Smooth muscle cell (in vitro differentiated cells): ENCODE measurements around the gene CHID1. TPM values are rescaled to one million over a fixed set of nuclear protein-coding genes. Genes with fewer than 3 reads are reported as not detected.
A peak's percentile ranks its signal among the peaks of the same experiment; 100 is the strongest.

ENCODE experiments used
- DNase-seq: peaks from one replicate; lab custom pipeline; 2025; ENCODE audit not compliant: unreplicated experiment; lab: John Stamatoyannopoulos, UW
- H2AFZ ChIP-seq: fragments of 200-600 bp; sonication (generic); 2 replicates; pipeline ENCODE4 v1.6.0; 2016; ENCODE audit warnings: antibody characterized with exemption, low read depth, mild to moderate bottlenecking
- H3F3A ChIP-seq: fragments of 200-600 bp; sonication (generic); 2 replicates; pipeline ENCODE4 v1.6.0; 2017; ENCODE audit warnings: antibody characterized with exemption, low read depth
- H3K27ac ChIP-seq: fragments of 200-600 bp; sonication (generic); 2 replicates; pipeline ENCODE4 v1.5.1; 2016; ENCODE audit warnings: low read depth, mild to moderate bottlenecking
- H3K27me3 ChIP-seq: fragments of 200-600 bp; sonication (generic); 2 replicates; pipeline ENCODE4 v1.6.1; 2016; ENCODE audit warnings: low read depth, mild to moderate bottlenecking
- H3K36me3 ChIP-seq: fragments of 200-600 bp; sonication (generic); 2 replicates; pipeline ENCODE4 v1.5.1; 2016; ENCODE audit warnings: low read depth
- H3K4me1 ChIP-seq: fragments of 200-600 bp; sonication (generic); 2 replicates; pipeline ENCODE4 v1.5.1; 2016; ENCODE audit warnings: low read depth
- H3K4me2 ChIP-seq: fragments of 200-600 bp; sonication (generic); 2 replicates; pipeline ENCODE4 v1.6.0; 2016; ENCODE audit warnings: mild to moderate bottlenecking
- H3K4me3 ChIP-seq: fragments of 200-600 bp; sonication (generic); 2 replicates; pipeline ENCODE4 v1.5.1; 2016; ENCODE audit warnings: mild to moderate bottlenecking
- H3K79me2 ChIP-seq: fragments of 200-600 bp; sonication (generic); 2 replicates; pipeline ENCODE4 v1.6.0; 2016; ENCODE audit warnings: low read depth, mild to moderate bottlenecking
- H3K9ac ChIP-seq: fragments of 200-600 bp; sonication (generic); 2 replicates; pipeline ENCODE4 v1.6.0; 2016; ENCODE audit warnings: low read depth
- H3K9me3 ChIP-seq: fragments of 200-600 bp; sonication (generic); replicated peaks from 2 replicates; pipeline ENCODE4 v1.5.1; 2016; ENCODE audit warnings: low read depth
- H4K20me1 ChIP-seq: fragments of 200-600 bp; sonication (generic); 2 replicates; pipeline ENCODE4 v1.6.0; 2016; ENCODE audit warnings: low read depth
- CTCF ChIP-seq: fragments of 200-600 bp; sonication (generic); IDR thresholded peaks from 2 replicates; pipeline ENCODE4 v1.5.1; 2017; ENCODE audit warnings: borderline replicate concordance, mild to moderate bottlenecking, antibody characterized with exemption; ENCODE audit not compliant: insufficient read depth, poor library complexity, severe bottlenecking
- WGBS: methylation state at CpG from one replicate; pipeline ENCODE4 v1.1.7; 2016; ENCODE audit warnings: low lambda C conversion rate; 5-methylcytosine and 5-hydroxymethylcytosine counted together
- polyA plus RNA-seq: library from polyadenylated mRNA; unstranded; fragments of >200 nt; fragmentation: Nextera tagmentation; extraction: Ambion mirVana; gene quantifications from 2 replicates; pipeline ENCODE4 v1.2.1, GENCODE V29; 2016
- small RNA-seq: library from RNA; depleted of rRNA; stranded (forward); fragments of <200 nt; gene quantifications from one replicate; pipeline ENCODE3, GENCODE V24; 2014
- total RNA-seq: library from RNA; depleted of rRNA; stranded (reverse); fragments of >200 nt; gene quantifications from 2 replicates; pipeline ENCODE4 v1.2.3, GENCODE V29; 2014

Gene CHID1
- total and polyA plus RNA-seq, 2 experiments from 2014 or later = 54.3 to 181 TPM

DNA sequence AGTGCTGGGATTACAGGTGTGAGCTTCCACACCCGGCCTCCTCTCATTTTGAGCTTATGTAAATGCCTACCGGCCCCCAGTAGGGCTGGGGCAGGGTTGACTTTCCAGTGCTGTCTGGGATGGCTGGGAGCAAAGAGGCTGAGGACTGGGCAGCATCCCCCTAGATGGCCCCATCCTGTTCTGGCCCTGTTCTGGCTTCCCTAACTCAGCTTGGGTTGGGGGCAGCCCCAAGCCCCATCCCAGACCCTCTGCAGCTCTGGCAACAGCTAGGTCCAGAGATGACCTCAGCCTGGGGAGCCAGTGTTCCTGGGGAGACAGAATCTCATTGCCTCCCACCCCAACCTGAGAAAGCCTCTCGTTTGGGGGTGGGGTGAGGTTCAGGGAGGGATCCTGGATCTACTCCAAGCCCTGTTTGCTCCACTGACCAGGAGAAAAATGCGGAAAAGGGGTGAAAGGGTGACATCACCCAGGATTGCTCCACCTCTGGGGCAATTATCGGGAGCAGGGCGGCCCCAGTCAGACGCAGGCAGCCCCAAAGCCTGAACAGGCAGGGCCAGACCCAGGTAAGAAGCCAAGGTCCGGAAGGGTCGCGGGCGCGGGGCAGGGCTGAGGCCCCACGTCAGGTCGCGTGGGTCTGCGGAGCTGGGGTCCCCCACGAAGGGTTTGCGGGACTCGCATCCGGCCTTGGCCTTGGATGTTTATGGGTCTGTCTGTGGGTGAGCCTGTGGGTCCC is 92.0 kb downstream of the CHID1 start, which contains the start of gene PNPLA2:
Gene PNPLA2, plus strand, starts transcription at position 519 of the 733 bp plus-strand sequence. CDS start 805 bp downstream, outside the sequence.
- Histone ChIP-seq H3K9ac (peak within 1 kb of the TSS; percentile 97), H2AFZ (peak within 1 kb of the TSS; percentile 63), H3K79me2 (peaks cover 13% of the 10 kb centered on the region), H3F3A (no peaks in the 10 kb centered on the region), H3K4me1 (peaks cover 10% of the 10 kb centered on the region), H3K4me2 (peak within 1 kb of the TSS; percentile 100), H3K27ac (peak within 1 kb of the TSS; percentile 83), H3K36me3 (no peaks in the 10 kb centered on the region), H3K27me3 (no peaks in the 10 kb centered on the region), H4K20me1 (peaks cover 34% of the 10 kb centered on the region), H3K4me3 (peak within 1 kb of the TSS; percentile 96), H3K9me3 (no peaks in the 10 kb centered on the region)
- no peak for DNase-seq
- 55% methylated on average over 20 of the region's 20 CpGs for WGBS
- TF ChIP-seq CTCF = no peak

Small RNA genes within 50 kb of the gene (small RNA-seq; reads per million reads assigned to genes)
- gene RNU6-1025P = 0.16 reads per million

Other genes starting within 250 kb of the CHID1 start
- gene DEAF1, start 215.6 kb downstream of the CHID1 start, total RNA-seq = 18.7 and 19.0 TPM in 2 replicates
- gene DEAF1, start 215.6 kb downstream of the CHID1 start, polyA plus RNA-seq = 39.2 and 61.5 TPM in 2 replicates
- gene TMEM80, start 215.0 kb downstream of the CHID1 start, total RNA-seq = 5.5 and 9.0 TPM in 2 replicates
- 14.3 and 24.3 TPM in 2 replicates for gene TMEM80, start 215.0 kb downstream of the CHID1 start, polyA plus RNA-seq
- gene EPS8L2, start 204.6 kb downstream of the CHID1 start, total RNA-seq = 47.9 and 74.9 TPM in 2 replicates
- 37.7 and 133 TPM in 2 replicates for gene EPS8L2, start 204.6 kb downstream of the CHID1 start, polyA plus RNA-seq
- gene TALDO1, start 163.3 kb downstream of the CHID1 start, total RNA-seq = 100 and 103 TPM in 2 replicates
- gene TALDO1, start 163.3 kb downstream of the CHID1 start, polyA plus RNA-seq = 155 and 158 TPM in 2 replicates
- 12.9 and 18.5 TPM in 2 replicates for gene GATD1, start 133.3 kb downstream of the CHID1 start, total RNA-seq
- 11.7 and 20.2 TPM in 2 replicates for gene GATD1, start 133.3 kb downstream of the CHID1 start, polyA plus RNA-seq
- not detected in 2 replicates for gene CEND1, start 120.7 kb downstream of the CHID1 start, total RNA-seq
- gene CEND1, start 120.7 kb downstream of the CHID1 start, polyA plus RNA-seq = 0.13 and 0.38 TPM in 2 replicates
- 6.9 and 7.0 TPM in 2 replicates for gene SLC25A22, start 112.5 kb downstream of the CHID1 start, total RNA-seq
- gene SLC25A22, start 112.5 kb downstream of the CHID1 start, polyA plus RNA-seq = 19.5 and 25.2 TPM in 2 replicates
- gene PIDD1, start 105.6 kb downstream of the CHID1 start, total RNA-seq = 8.7 and 11.8 TPM in 2 replicates
- gene PIDD1, start 105.6 kb downstream of the CHID1 start, polyA plus RNA-seq = 22.3 and 44.9 TPM in 2 replicates
- 472 and 511 TPM in 2 replicates for gene RPLP2, start 100.8 kb downstream of the CHID1 start, total RNA-seq
- 622 and 701 TPM in 2 replicates for gene RPLP2, start 100.8 kb downstream of the CHID1 start, polyA plus RNA-seq
- 12.4 and 14.8 TPM in 2 replicates for gene PNPLA2, start 91.9 kb downstream of the CHID1 start, total RNA-seq
- gene PNPLA2, start 91.9 kb downstream of the CHID1 start, polyA plus RNA-seq = 26.4 and 33.8 TPM in 2 replicates
- gene CRACR2B, start 82.9 kb downstream of the CHID1 start, total RNA-seq = 0.36 and 2.5 TPM in 2 replicates
- 0.10 and 10.5 TPM in 2 replicates for gene CRACR2B, start 82.9 kb downstream of the CHID1 start, polyA plus RNA-seq
- gene CD151, start 77.9 kb downstream of the CHID1 start, total RNA-seq = 214 and 256 TPM in 2 replicates
- 391 and 469 TPM in 2 replicates for gene CD151, start 77.9 kb downstream of the CHID1 start, polyA plus RNA-seq
- gene POLR2L, start 68.3 kb downstream of the CHID1 start, total RNA-seq = 38.0 and 51.4 TPM in 2 replicates
- 380 and 446 TPM in 2 replicates for gene POLR2L, start 68.3 kb downstream of the CHID1 start, polyA plus RNA-seq
- gene TSPAN4, start 68.0 kb downstream of the CHID1 start, total RNA-seq = 50.2 and 68.2 TPM in 2 replicates
- gene TSPAN4, start 68.0 kb downstream of the CHID1 start, polyA plus RNA-seq = 153 and 179 TPM in 2 replicates
- 32.2 and 35.8 TPM in 2 replicates for gene AP2A2, start 15.1 kb upstream of the CHID1 start, total RNA-seq
- gene AP2A2, start 15.1 kb upstream of the CHID1 start, polyA plus RNA-seq = 25.1 and 31.8 TPM in 2 replicates
- not detected in 2 replicates for gene MUC6, start 125.9 kb upstream of the CHID1 start, total RNA-seq
- 0.39 TPM in 1 of 2 replicates, not detected in the other for gene MUC6, start 125.9 kb upstream of the CHID1 start, polyA plus RNA-seq
- not detected in 2 replicates for gene MUC2, start 164.1 kb upstream of the CHID1 start, total RNA-seq
- 0.05 TPM in 1 of 2 replicates, not detected in the other for gene MUC2, start 164.1 kb upstream of the CHID1 start, polyA plus RNA-seq
- gene MUC5AC, start 247.1 kb upstream of the CHID1 start, total RNA-seq = not detected in 2 replicates
- gene MUC5AC, start 247.1 kb upstream of the CHID1 start, polyA plus RNA-seq = not detected in 2 replicates